Measurements from ENCODE around the gene DEXI. TPM values are rescaled to one million over a fixed set of nuclear protein-coding genes. Genes with fewer than 3 reads are reported as not detected.
A peak's percentile ranks its signal among the peaks of the same experiment; 100 is the strongest.

Gene DEXI
- total and polyA plus RNA-seq, 2 of the 13 experiments (the other 11 are each of a cell fraction or from before 2014, with no cell fraction given), result 51.5 to 70.4 TPM

- TF ChIP-seq ZSCAN20 (CRISPR knock-in tag; IDR thresholded peaks at IDR 0.05; ENCODE audit: borderline replicate concordance) (no peak), SRY (CRISPR knock-in tag; IDR thresholded peaks at IDR 0.05) (no peak; the same call in 1 of the 2 replicates), HES4 (CRISPR knock-in tag; IDR thresholded peaks at IDR 0.05; ENCODE audit: borderline replicate concordance) (peak; percentile 92; the same call in 1 of the 2 replicates), NR3C1 (CRISPR knock-in tag; IDR thresholded peaks at IDR 0.05) (peak; percentile 30; the same call in 1 of the 2 replicates), RFX1 (IDR thresholded peaks at IDR 0.05) (no peak), KAT2B (IDR thresholded peaks at IDR 0.05; ENCODE audit: borderline replicate concordance, low read depth, low read length) (no peak), IKZF4 (CRISPR knock-in tag; IDR thresholded peaks at IDR 0.05; ENCODE audit: borderline replicate concordance, low read depth, not compliant biosample characterization) (peak; percentile 92), SRSF9 (IDR thresholded peaks at IDR 0.05; ENCODE audit: borderline replicate concordance, insufficient read depth, low read depth, low read length, poor library complexity, severe bottlenecking) (no peak), ZBTB49 (CRISPR knock-in tag; IDR thresholded peaks at IDR 0.05; ENCODE audit: borderline replicate concordance) (no peak), HNF1A (IDR thresholded peaks at IDR 0.05; ENCODE audit: low read depth) (peak; percentile 26; the same call in 1 of the 2 replicates), HNF1A (CRISPR knock-in tag; IDR thresholded peaks at IDR 0.05; ENCODE audit: borderline replicate concordance) (peak; percentile 94), ZNF609 (CRISPR knock-in tag; IDR thresholded peaks at IDR 0.05; ENCODE audit: borderline replicate concordance) (peak; percentile 82), ZNF639 (CRISPR knock-in tag; conservative IDR thresholded peaks at IDR 0.05) (peak; percentile 96), CREB1 (IDR thresholded peaks at IDR 0.05) (peak; percentile 87), CREB1 (CRISPR knock-in tag; IDR thresholded peaks at IDR 0.05) (peak; percentile 78; the same call in 1 of the 2 replicates)
Measured at GRCh38 chr16:10944249-10945064, 2.2 kb upstream of the DEXI start, which contains the start of gene CLEC16A (continued).
